HEK293 (cell line): ENCODE results near the gene MTHFD1.

Experiments
- CTCF ChIA-PET: fragments of 350-600 bp; formaldehyde crosslinking; extraction: SDS; loops from one replicate; lab custom pipeline; 2021; ENCODE audit warnings: antibody characterized with exemption; lab: Yijun Ruan, JAX
- POLR2A ChIA-PET: fragments of 300-600 bp; formaldehyde crosslinking; extraction: SDS; loops from one replicate; lab custom pipeline; 2020; ENCODE audit warnings: antibody characterized with exemption, inconsistent platforms; lab: Yijun Ruan, JAX
- H3K27ac ChIP-seq: fragments of 200-500 bp; sonication (Bioruptor generic); 2 replicates; pipeline ENCODE4 v1.5.1; 2014; ENCODE audit warnings: low read depth, low read length, control low read depth, inconsistent platforms; ENCODE audit errors: extremely low read depth
- H3K36me3 ChIP-seq, 2 experiments: fragments of 200-500 bp in 1 of 2; sonication (Bioruptor generic) in 1 of 2; 1 replicate in 1 of 2; 2 replicates in 1 of 2; pipeline ENCODE4 v1.5.1; 2014 to 2017; ENCODE audit warnings: inconsistent platforms in 2 of 2, low read length in 2 of 2; ENCODE audit not compliant: control insufficient read depth in 2 of 2, insufficient read depth in 1 of 2
- H3K4me1 ChIP-seq: fragments of 200-500 bp; sonication (Bioruptor generic); 2 replicates; pipeline ENCODE4 v1.5.1; 2014; ENCODE audit warnings: mild to moderate bottlenecking, low read length, inconsistent platforms; ENCODE audit not compliant: control insufficient read depth, insufficient read depth
- H3K4me3 ChIP-seq: 2 replicates; pipeline ENCODE4 v1.5.1; 2011; ENCODE audit warnings: low read depth, mild to moderate bottlenecking, control low read depth, low read length, moderate library complexity
- H3K9me3 ChIP-seq: fragments of 200-500 bp; sonication (Bioruptor generic); 2 replicates; pipeline ENCODE4 v1.5.1; 2014; ENCODE audit warnings: low read depth, low read length, inconsistent platforms; ENCODE audit not compliant: control insufficient read depth, insufficient read depth
- GLI4 ChIP-seq: fragments of 450-650 bp; formaldehyde crosslinking; IDR thresholded peaks from 2 replicates; pipeline ENCODE4 v1.5.1; 2016; ENCODE audit warnings: missing biosample characterization, missing genetic modification characterization
- HOXC10 ChIP-seq: sonication (generic); formaldehyde crosslinking; IDR thresholded peaks from 2 replicates; pipeline ENCODE4 v1.8.1; 2023; ENCODE audit warnings: mild to moderate bottlenecking, missing genetic modification reagents
- KLF16 ChIP-seq: fragments of 450-650 bp; formaldehyde crosslinking; IDR thresholded peaks from 2 replicates; pipeline ENCODE4 v1.5.1; 2017; ENCODE audit warnings: missing biosample characterization, missing genetic modification characterization
- PRDM2 ChIP-seq: fragments of 450-650 bp; formaldehyde crosslinking; IDR thresholded peaks from 2 replicates; pipeline ENCODE4 v1.5.1; 2016; ENCODE audit warnings: missing biosample characterization, missing genetic modification characterization, borderline replicate concordance
- PRDM4 ChIP-seq: fragments of 450-650 bp; formaldehyde crosslinking; IDR thresholded peaks from 2 replicates; pipeline ENCODE4 v1.5.1; 2017; ENCODE audit warnings: missing biosample characterization, missing genetic modification characterization
- TSHZ1 ChIP-seq: fragments of 450-650 bp; formaldehyde crosslinking; IDR thresholded peaks from 2 replicates; pipeline ENCODE4 v1.5.1; 2016; ENCODE audit warnings: missing biosample characterization, missing genetic modification characterization, borderline replicate concordance
- ZBTB48 ChIP-seq: fragments of 450-650 bp; formaldehyde crosslinking; IDR thresholded peaks from 2 replicates; pipeline ENCODE4 v1.5.1; 2016; ENCODE audit warnings: missing biosample characterization, missing genetic modification characterization
- ZBTB7A ChIP-seq: fragments of 450-650 bp; formaldehyde crosslinking; IDR thresholded peaks from 2 replicates; pipeline ENCODE4 v1.5.1; 2016; ENCODE audit warnings: low read depth, missing biosample characterization, missing genetic modification characterization
- ZNF18 ChIP-seq: fragments of 450-650 bp; formaldehyde crosslinking; IDR thresholded peaks from 2 replicates; pipeline ENCODE4 v1.5.1; 2016; ENCODE audit warnings: missing biosample characterization, missing genetic modification characterization
- ZNF426 ChIP-seq: fragments of 450-650 bp; formaldehyde crosslinking; IDR thresholded peaks from 2 replicates; pipeline ENCODE4 v1.5.1; 2017; ENCODE audit warnings: missing biosample characterization, missing genetic modification characterization, mild to moderate bottlenecking, inconsistent platforms, moderate library complexity
- ZNF48 ChIP-seq: fragments of 450-650 bp; formaldehyde crosslinking; IDR thresholded peaks from 2 replicates; pipeline ENCODE4 v1.5.1; 2016; ENCODE audit warnings: missing biosample characterization, missing genetic modification characterization
- ZNF549 ChIP-seq: fragments of 450-650 bp; IDR thresholded peaks from 2 replicates; pipeline ENCODE4 v1.5.1; 2018; ENCODE audit warnings: missing biosample characterization, missing genetic modification characterization, mild to moderate bottlenecking, inconsistent platforms, moderate library complexity
- ZNF558 ChIP-seq: fragments of 450-650 bp; formaldehyde crosslinking; IDR thresholded peaks from 2 replicates; pipeline ENCODE4 v1.5.1; 2016; ENCODE audit warnings: missing biosample characterization, missing genetic modification characterization
- ZNF561 ChIP-seq: fragments of 450-650 bp; IDR thresholded peaks from 2 replicates; pipeline ENCODE4 v1.5.1; 2018; ENCODE audit warnings: missing biosample characterization, missing genetic modification characterization, borderline replicate concordance
- ZNF580 ChIP-seq: fragments of 450-650 bp; formaldehyde crosslinking; IDR thresholded peaks from 2 replicates; pipeline ENCODE4 v1.5.1; 2016; ENCODE audit warnings: missing biosample characterization, missing genetic modification characterization
- ZNF658 ChIP-seq: fragments of 450-650 bp; formaldehyde crosslinking; IDR thresholded peaks from 2 replicates; pipeline ENCODE4; 2016; ENCODE audit warnings: missing biosample characterization, missing genetic modification characterization
- ZNF664 ChIP-seq: fragments of 450-650 bp; formaldehyde crosslinking; IDR thresholded peaks from 2 replicates; pipeline ENCODE4 v1.5.1; 2016; ENCODE audit warnings: missing biosample characterization, missing genetic modification characterization

The MTHFD1 gene

GRCh38 chr14:64405295-64405694, 17.1 kb downstream of the MTHFD1 start (continued):
- TF ChIP-seq ZNF558 (tag by site-specific recombination), result no peak
- no peak for TF ChIP-seq ZNF561 (tag by site-specific recombination)

- CTCF ChIA-PET, result interaction anchor here (0.6 to 0.7 kb wide), 3 partner anchors 22 to 457 kb away, joined by 3 to 4 read pairs (median 3); no protein-coding TSS in a partner anchor
- no peak overlapping the region for H3K27ac ChIP-seq
- no peaks in the 10 kb centered on the region for H3K9me3 ChIP-seq
- peaks cover 59 to 83% of the 10 kb centered on the region in 2 experiments for H3K36me3 ChIP-seq
- no peaks in the 10 kb centered on the region for H3K4me1 ChIP-seq
- no peak for TF ChIP-seq PRDM2 (tag by site-specific recombination)
- no peak for TF ChIP-seq ZNF18
- no peak for TF ChIP-seq HOXC10 (CRISPR knock-in tag)
- TF ChIP-seq ZBTB7A (tag by site-specific recombination), result no peak
- no peak for TF ChIP-seq GLI4 (tag by site-specific recombination)
- no peak for TF ChIP-seq ZNF426 (tag by site-specific recombination)
- no peak for TF ChIP-seq KLF16 (tag by site-specific recombination)
- TF ChIP-seq ZNF580 (tag by site-specific recombination), result no peak
- TF ChIP-seq ZNF664, result no peak
- TF ChIP-seq ZNF658 (tag by site-specific recombination), result no peak
- TF ChIP-seq ZNF549 (tag by site-specific recombination), result no peak
- TF ChIP-seq TSHZ1 (tag by site-specific recombination), result no peak
- no peak for TF ChIP-seq ZNF48 (tag by site-specific recombination)
- TF ChIP-seq PRDM4, result no peak
- TF ChIP-seq ZBTB48 (tag by site-specific recombination), result no peak
- TF ChIP-seq, all 188 proteins: peak for 0
- POLR2A ChIA-PET, result no interaction called here
- H3K4me3 ChIP-seq, result no peak overlapping the region
Observed at GRCh38 chr14:64407329-64407728, 19.2 kb downstream of the MTHFD1 start.
